Tibial nerve (tissue), 4 donors: ENCODE measurements around the gene SNRNP48. TPM values are rescaled to one million over a fixed set of nuclear protein-coding genes. Genes with fewer than 3 reads are reported as not detected.

Experiments
- DNase-seq, 2 donors: peaks; one replicate each; pipeline ENCODE4 v3.0.0-alpha.2; 2019; ENCODE audit warnings: low spot score in 2 of 2
- H3K27ac ChIP-seq, 4 donors: fragments of 200-600 bp; sonication (generic) in 3 of 4; one replicate each; pipeline ENCODE4 v1.5.1; 2017 to 2019; ENCODE audit warnings: mild to moderate bottlenecking in 1 of 4
- H3K27me3 ChIP-seq, 2 donors: fragments of 200-600 bp; sonication (generic) in 1 of 2; one replicate each; pipeline versions ENCODE4 v1.5.1 to v1.6.0; 2017 to 2019
- H3K36me3 ChIP-seq, 3 donors: fragments of 200-600 bp; sonication (generic); one replicate each; pipeline ENCODE4 v1.5.1; 2018 to 2019
- H3K4me1 ChIP-seq, 4 donors: fragments of 200-600 bp; sonication (generic) in 3 of 4; one replicate each; pipeline ENCODE4 v1.5.1; 2017 to 2019
- H3K4me3 ChIP-seq, 4 donors: fragments of 200-600 bp; sonication (generic) in 3 of 4; one replicate each; pipeline ENCODE4 v1.5.1; 2017 to 2019; ENCODE audit warnings: mild to moderate bottlenecking in 1 of 4, moderate library complexity in 1 of 4
- H3K9me3 ChIP-seq, 4 donors: fragments of 200-600 bp; sonication (generic) in 3 of 4; one replicate each; pipeline ENCODE4 v1.5.1; 2017 to 2019
- CTCF ChIP-seq, 5 experiments: fragments of 200-600 bp in 3 of 5; fragments of 450-650 bp in 2 of 5; sonication (generic) in 3 of 5; IDR thresholded peaks; one replicate each; pipeline ENCODE4 v1.5.1; 2016 to 2019; ENCODE audit warnings: antibody characterized with exemption in 5 of 5, mild to moderate bottlenecking in 3 of 5, moderate library complexity in 2 of 5
- EP300 ChIP-seq, 2 donors: sonication (generic); formaldehyde crosslinking; IDR thresholded peaks; one replicate each; pipeline ENCODE4 v1.6.1; 2017; ENCODE audit warnings: antibody characterized with exemption in 2 of 2, mild to moderate bottlenecking in 1 of 2
- POLR2A ChIP-seq, 2 donors: fragments of 450-650 bp; IDR thresholded peaks; one replicate each; pipeline ENCODE4 v1.6.1; 2017; ENCODE audit warnings: antibody characterized with exemption in 2 of 2, mild to moderate bottlenecking in 2 of 2, moderate library complexity in 2 of 2
- WGBS, 2 donors: methylation state at CpG; one replicate each; pipeline ENCODE4 v1.1.5; 2018; 5-methylcytosine and 5-hydroxymethylcytosine counted together
- total RNA-seq, 4 donors: library from RNA; depleted of rRNA; stranded (reverse); fragments of >200 nt; gene quantifications; one replicate each; pipeline ENCODE4 v1.1.0, GENCODE V29; 2016

SNRNP48 gene
- total RNA-seq, 4 donors from 2014 or later = 7.8 to 15.7 (median 11.8) TPM

GRCh38 chr6:7646394-7646793 is 56.4 kb downstream of the SNRNP48 start:
- TF ChIP-seq CTCF (IDR thresholded peaks at IDR 0.05) = no peak
- TF ChIP-seq EP300 (IDR thresholded peaks at IDR 0.05) = no peak
- TF ChIP-seq POLR2A (IDR thresholded peaks at IDR 0.05) = no peak
- no peaks in the 10 kb centered on the region for H3K36me3 ChIP-seq
- H3K4me1 ChIP-seq = peaks cover 0 to 9% (median 0%) of the 10 kb centered on the region in 4 donors
- no peak for DNase-seq
- WGBS, 2 donors = 75 to 88% methylated on average over 1 of the region's 1 CpG
- no peaks in the 10 kb centered on the region for H3K27me3 ChIP-seq
- no peak overlapping the region for H3K27ac ChIP-seq
- no peaks in the 10 kb centered on the region for H3K9me3 ChIP-seq
- no peak overlapping the region for H3K4me3 ChIP-seq

- Histone ChIP-seq H3K4me1 (peaks cover 0 to 11% (median 0%) of the 10 kb centered on the region in 4 donors), H3K9me3 (no peaks in the 10 kb centered on the region), H3K27ac (no peak overlapping the region), H3K36me3 (no peaks in the 10 kb centered on the region), H3K27me3 (no peaks in the 10 kb centered on the region), H3K4me3 (no peak overlapping the region)
- WGBS, 2 donors = 68 to 93% methylated on average over 1 of the region's 1 CpG
- TF ChIP-seq POLR2A (IDR thresholded peaks at IDR 0.05) (no peak), EP300 (IDR thresholded peaks at IDR 0.05) (no peak), CTCF (IDR thresholded peaks at IDR 0.05) (no peak)
- DNase-seq = no peak
Measured at GRCh38 chr6:7647504-7647903, 57.5 kb downstream of the SNRNP48 start.

- no peaks in the 10 kb centered on the region for H3K36me3 ChIP-seq
- WGBS, 2 donors = 88 to 90% methylated on average over 12 of the region's 12 CpGs
- no peak overlapping the region for H3K27ac ChIP-seq
- H3K9me3 ChIP-seq = no peaks in the 10 kb centered on the region
- H3K4me3 ChIP-seq = no peak overlapping the region
- TF ChIP-seq CTCF (IDR thresholded peaks at IDR 0.05) (no peak), POLR2A (IDR thresholded peaks at IDR 0.05) (no peak), EP300 (IDR thresholded peaks at IDR 0.05) (no peak)
- no peak for DNase-seq
- peaks cover 0 to 11% (median 0%) of the 10 kb centered on the region in 4 donors for H3K4me1 ChIP-seq
- no peaks in the 10 kb centered on the region for H3K27me3 ChIP-seq
Measured at GRCh38 chr6:7649037-7649810, 59.2 kb downstream of the SNRNP48 start.

GRCh38 chr6:7650878-7651277 is 60.9 kb downstream of the SNRNP48 start:
- Histone ChIP-seq H3K4me1 (peaks cover 0 to 11% (median 0%) of the 10 kb centered on the region in 4 donors), H3K9me3 (no peaks in the 10 kb centered on the region)

More at GRCh38 chr6:7650878-7651277, 60.9 kb downstream of the SNRNP48 start:
- Histone ChIP-seq H3K36me3 (no peaks in the 10 kb centered on the region), H3K27me3 (no peaks in the 10 kb centered on the region), H3K4me3 (no peak overlapping the region), H3K27ac (peak overlapping the region in 2 of 4 donors; percentile 26 to 46)
- TF ChIP-seq EP300 (IDR thresholded peaks at IDR 0.05) = no peak
- no peak for TF ChIP-seq CTCF (IDR thresholded peaks at IDR 0.05)
- no peak for TF ChIP-seq POLR2A (IDR thresholded peaks at IDR 0.05)
- 52 to 58% methylated on average over 4 of the region's 4 CpGs for WGBS, 2 donors
- no peak for DNase-seq
